Measurements from ENCODE around the gene NLN.

The NLN gene

GRCh38 chr5:65749956-65750355, 28.0 kb downstream of the NLN start:
- DNase-seq: no peak
- Histone ChIP-seq H3K4me1 (ENCODE audit: control insufficient read depth, insufficient read depth, low read length, poor library complexity, severe bottlenecking) (no peaks in the 10 kb centered on the region), H3K27ac (ENCODE audit: insufficient read depth, low read length, poor library complexity, severe bottlenecking) (no peak overlapping the region), H3K9me3 (ENCODE audit: control insufficient read depth, low read length) (no peaks in the 10 kb centered on the region), H3K4me3 (ENCODE audit: insufficient read depth, low read depth, low read length, poor library complexity, severe bottlenecking) (no peak overlapping the region), H3K36me3 (ENCODE audit: control insufficient read depth, insufficient read depth, low read length) (no peaks in the 10 kb centered on the region), H3K27me3 (replicated peaks; ENCODE audit: control insufficient read depth, insufficient read depth, low read length, poor library complexity, severe bottlenecking) (no peaks in the 10 kb centered on the region)

GRCh38 chr5:65750938-65751337, 28.9 kb downstream of the NLN start:
- no peaks in the 10 kb centered on the region for H3K9me3 ChIP-seq (ENCODE audit: control insufficient read depth, low read length)
- no peak overlapping the region for H3K27ac ChIP-seq (ENCODE audit: insufficient read depth, low read length, poor library complexity, severe bottlenecking)
- DNase-seq: no peak
- no peaks in the 10 kb centered on the region for H3K36me3 ChIP-seq (ENCODE audit: control insufficient read depth, insufficient read depth, low read length)
- no peaks in the 10 kb centered on the region for H3K27me3 ChIP-seq (replicated peaks; ENCODE audit: control insufficient read depth, insufficient read depth, low read length, poor library complexity, severe bottlenecking)
- H3K4me1 ChIP-seq (ENCODE audit: control insufficient read depth, insufficient read depth, low read length, poor library complexity, severe bottlenecking): no peaks in the 10 kb centered on the region
- no peak overlapping the region for H3K4me3 ChIP-seq (ENCODE audit: insufficient read depth, low read depth, low read length, poor library complexity, severe bottlenecking)

GRCh38 chr5:65753189-65753588, 31.2 kb downstream of the NLN start:
- H3K36me3 ChIP-seq (ENCODE audit: control insufficient read depth, insufficient read depth, low read length): no peaks in the 10 kb centered on the region
- no peaks in the 10 kb centered on the region for H3K27me3 ChIP-seq (replicated peaks; ENCODE audit: control insufficient read depth, insufficient read depth, low read length, poor library complexity, severe bottlenecking)
- no peak overlapping the region for H3K27ac ChIP-seq (ENCODE audit: insufficient read depth, low read length, poor library complexity, severe bottlenecking)
- H3K4me3 ChIP-seq (ENCODE audit: insufficient read depth, low read depth, low read length, poor library complexity, severe bottlenecking): no peak overlapping the region
- DNase-seq: no peak
- H3K4me1 ChIP-seq (ENCODE audit: control insufficient read depth, insufficient read depth, low read length, poor library complexity, severe bottlenecking): no peaks in the 10 kb centered on the region
- no peaks in the 10 kb centered on the region for H3K9me3 ChIP-seq (ENCODE audit: control insufficient read depth, low read length)

GRCh38 chr5:65758546-65759144, 36.6 kb downstream of the NLN start:
- no peaks in the 10 kb centered on the region for H3K27me3 ChIP-seq (replicated peaks; ENCODE audit: control insufficient read depth, insufficient read depth, low read length, poor library complexity, severe bottlenecking)
- H3K4me1 ChIP-seq (ENCODE audit: control insufficient read depth, insufficient read depth, low read length, poor library complexity, severe bottlenecking): no peaks in the 10 kb centered on the region
- no peak overlapping the region for H3K27ac ChIP-seq (ENCODE audit: insufficient read depth, low read length, poor library complexity, severe bottlenecking)
- DNase-seq: no peak
- H3K36me3 ChIP-seq (ENCODE audit: control insufficient read depth, insufficient read depth, low read length): no peaks in the 10 kb centered on the region
- no peaks in the 10 kb centered on the region for H3K9me3 ChIP-seq (ENCODE audit: control insufficient read depth, low read length)
- H3K4me3 ChIP-seq (ENCODE audit: insufficient read depth, low read depth, low read length, poor library complexity, severe bottlenecking): no peak overlapping the region

- Histone ChIP-seq H3K36me3 (ENCODE audit: control insufficient read depth, insufficient read depth, low read length) (no peaks in the 10 kb centered on the region), H3K4me1 (ENCODE audit: control insufficient read depth, insufficient read depth, low read length, poor library complexity, severe bottlenecking) (no peaks in the 10 kb centered on the region), H3K27me3 (replicated peaks; ENCODE audit: control insufficient read depth, insufficient read depth, low read length, poor library complexity, severe bottlenecking) (no peaks in the 10 kb centered on the region), H3K4me3 (ENCODE audit: insufficient read depth, low read depth, low read length, poor library complexity, severe bottlenecking) (no peak overlapping the region), H3K27ac (ENCODE audit: insufficient read depth, low read length, poor library complexity, severe bottlenecking) (no peak overlapping the region), H3K9me3 (ENCODE audit: control insufficient read depth, low read length) (no peaks in the 10 kb centered on the region)
- peak; percentile 14 to 38 (median 31) for DNase-seq
These were observed 38.7 kb downstream of the NLN start for GRCh38 chr5:65760504-65761275.

GRCh38 chr5:65762234-65762633, 40.2 kb downstream of the NLN start:
- Histone ChIP-seq H3K4me3 (ENCODE audit: insufficient read depth, low read depth, low read length, poor library complexity, severe bottlenecking) (no peak overlapping the region), H3K4me1 (ENCODE audit: control insufficient read depth, insufficient read depth, low read length, poor library complexity, severe bottlenecking) (no peaks in the 10 kb centered on the region), H3K27me3 (replicated peaks; ENCODE audit: control insufficient read depth, insufficient read depth, low read length, poor library complexity, severe bottlenecking) (no peaks in the 10 kb centered on the region), H3K36me3 (ENCODE audit: control insufficient read depth, insufficient read depth, low read length) (no peaks in the 10 kb centered on the region), H3K9me3 (ENCODE audit: control insufficient read depth, low read length) (no peaks in the 10 kb centered on the region), H3K27ac (ENCODE audit: insufficient read depth, low read length, poor library complexity, severe bottlenecking) (no peak overlapping the region)
- DNase-seq: no peak

- Histone ChIP-seq H3K9me3 (ENCODE audit: control insufficient read depth, low read length) (no peaks in the 10 kb centered on the region), H3K27me3 (replicated peaks; ENCODE audit: control insufficient read depth, insufficient read depth, low read length, poor library complexity, severe bottlenecking) (no peaks in the 10 kb centered on the region), H3K36me3 (ENCODE audit: control insufficient read depth, insufficient read depth, low read length) (no peaks in the 10 kb centered on the region), H3K27ac (ENCODE audit: insufficient read depth, low read length, poor library complexity, severe bottlenecking) (no peak overlapping the region), H3K4me1 (ENCODE audit: control insufficient read depth, insufficient read depth, low read length, poor library complexity, severe bottlenecking) (no peaks in the 10 kb centered on the region), H3K4me3 (ENCODE audit: insufficient read depth, low read depth, low read length, poor library complexity, severe bottlenecking) (no peak overlapping the region)
- no peak for DNase-seq
These were observed 43.6 kb downstream of the NLN start for GRCh38 chr5:65765582-65765981.

GRCh38 chr5:65766175-65766574, 44.2 kb downstream of the NLN start:
- no peaks in the 10 kb centered on the region for H3K9me3 ChIP-seq (ENCODE audit: control insufficient read depth, low read length)
- no peaks in the 10 kb centered on the region for H3K36me3 ChIP-seq (ENCODE audit: control insufficient read depth, insufficient read depth, low read length)
- DNase-seq: no peak
- H3K27me3 ChIP-seq (replicated peaks; ENCODE audit: control insufficient read depth, insufficient read depth, low read length, poor library complexity, severe bottlenecking): no peaks in the 10 kb centered on the region
- H3K4me3 ChIP-seq (ENCODE audit: insufficient read depth, low read depth, low read length, poor library complexity, severe bottlenecking): no peak overlapping the region
- H3K27ac ChIP-seq (ENCODE audit: insufficient read depth, low read length, poor library complexity, severe bottlenecking): no peak overlapping the region
- H3K4me1 ChIP-seq (ENCODE audit: control insufficient read depth, insufficient read depth, low read length, poor library complexity, severe bottlenecking): no peaks in the 10 kb centered on the region

GRCh38 chr5:65766781-65767180, 44.8 kb downstream of the NLN start:
- Histone ChIP-seq H3K9me3 (ENCODE audit: control insufficient read depth, low read length) (no peaks in the 10 kb centered on the region), H3K4me1 (ENCODE audit: control insufficient read depth, insufficient read depth, low read length, poor library complexity, severe bottlenecking) (no peaks in the 10 kb centered on the region), H3K4me3 (ENCODE audit: insufficient read depth, low read depth, low read length, poor library complexity, severe bottlenecking) (no peak overlapping the region), H3K27ac (ENCODE audit: insufficient read depth, low read length, poor library complexity, severe bottlenecking) (no peak overlapping the region), H3K27me3 (replicated peaks; ENCODE audit: control insufficient read depth, insufficient read depth, low read length, poor library complexity, severe bottlenecking) (no peaks in the 10 kb centered on the region), H3K36me3 (ENCODE audit: control insufficient read depth, insufficient read depth, low read length) (no peaks in the 10 kb centered on the region)
- no peak for DNase-seq

GRCh38 chr5:65767565-65767964, 45.6 kb downstream of the NLN start:
- Histone ChIP-seq H3K27ac (ENCODE audit: insufficient read depth, low read length, poor library complexity, severe bottlenecking) (no peak overlapping the region), H3K36me3 (ENCODE audit: control insufficient read depth, insufficient read depth, low read length) (no peaks in the 10 kb centered on the region), H3K4me3 (ENCODE audit: insufficient read depth, low read depth, low read length, poor library complexity, severe bottlenecking) (no peak overlapping the region), H3K4me1 (ENCODE audit: control insufficient read depth, insufficient read depth, low read length, poor library complexity, severe bottlenecking) (no peaks in the 10 kb centered on the region), H3K27me3 (replicated peaks; ENCODE audit: control insufficient read depth, insufficient read depth, low read length, poor library complexity, severe bottlenecking) (no peaks in the 10 kb centered on the region), H3K9me3 (ENCODE audit: control insufficient read depth, low read length) (no peaks in the 10 kb centered on the region)
- DNase-seq: no peak

All from effector memory CD4-positive, alpha-beta T cell (primary cell).